SU-DHL-6 (cell line): ENCODE results near the gene BSG.
"Not testable (repeated sequence)": the region's sequence is repeated elsewhere in the genome, so short reads cannot be mapped to it uniquely, and the experiment has no call there.

ENCODE experiments used
- EZH2phosphoT487 ChIP-seq: fragments of 200-600 bp; sonication (generic), shearing (Covaris generic); conservative IDR thresholded peaks from 2 replicates; pipeline ENCODE4 v1.6.1; 2018; ENCODE audit warnings: mild to moderate bottlenecking, antibody characterized with exemption, low read length, moderate library complexity, mixed read lengths
- TF ChIP-seq, protein P1 (sequence below): fragments of 200-600 bp; sonication (generic); IDR thresholded peaks from one replicate; pipeline ENCODE4 v1.5.1; 2017; ENCODE audit warnings: antibody characterized with exemption, mild to moderate bottlenecking, low read length, moderate library complexity; ENCODE audit not compliant: insufficient read depth, poor library complexity, severe bottlenecking

GRCh38 chr19:585146-585545 is 12.8 kb downstream of the BSG start:
- TF ChIP-seq, protein P1, sequence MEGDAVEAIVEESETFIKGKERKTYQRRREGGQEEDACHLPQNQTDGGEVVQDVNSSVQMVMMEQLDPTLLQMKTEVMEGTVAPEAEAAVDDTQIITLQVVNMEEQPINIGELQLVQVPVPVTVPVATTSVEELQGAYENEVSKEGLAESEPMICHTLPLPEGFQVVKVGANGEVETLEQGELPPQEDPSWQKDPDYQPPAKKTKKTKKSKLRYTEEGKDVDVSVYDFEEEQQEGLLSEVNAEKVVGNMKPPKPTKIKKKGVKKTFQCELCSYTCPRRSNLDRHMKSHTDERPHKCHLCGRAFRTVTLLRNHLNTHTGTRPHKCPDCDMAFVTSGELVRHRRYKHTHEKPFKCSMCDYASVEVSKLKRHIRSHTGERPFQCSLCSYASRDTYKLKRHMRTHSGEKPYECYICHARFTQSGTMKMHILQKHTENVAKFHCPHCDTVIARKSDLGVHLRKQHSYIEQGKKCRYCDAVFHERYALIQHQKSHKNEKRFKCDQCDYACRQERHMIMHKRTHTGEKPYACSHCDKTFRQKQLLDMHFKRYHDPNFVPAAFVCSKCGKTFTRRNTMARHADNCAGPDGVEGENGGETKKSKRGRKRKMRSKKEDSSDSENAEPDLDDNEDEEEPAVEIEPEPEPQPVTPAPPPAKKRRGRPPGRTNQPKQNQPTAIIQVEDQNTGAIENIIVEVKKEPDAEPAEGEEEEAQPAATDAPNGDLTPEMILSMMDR: not testable (repeated sequence)
- not testable (repeated sequence) for TF ChIP-seq EZH2phosphoT487
